MCF 10A (cell line): ENCODE data around the gene HELQ. TPM values are rescaled to one million over a fixed set of nuclear protein-coding genes. Genes with fewer than 3 reads are reported as not detected.

Experiments used
- BruUV-seq: library from RNA; stranded (reverse); fragments of 400-500 nt; replicated peaks from 2 replicates; lab custom pipeline; 2021; lab: Mats Ljungman, UMichigan
- CTCF ChIA-PET: fragments of 300-600 bp; sonication (Branson Sonifier 250); formaldehyde crosslinking; extraction: SDS; loops from one replicate; lab custom pipeline; 2021; ENCODE audit warnings: antibody characterized with exemption, inconsistent platforms; lab: Yijun Ruan, JAX
- POLR2A ChIA-PET: fragments of 300-600, 350-650 bp; sonication (Branson Sonifier 250); formaldehyde crosslinking; extraction: SDS; loops from one replicate; lab custom pipeline; 2020; ENCODE audit warnings: antibody characterized with exemption, inconsistent platforms; lab: Yijun Ruan, JAX
- DNase-seq: peaks from one replicate; pipeline ENCODE4 v3.0.0-alpha.2; 2018; ENCODE audit not compliant: unreplicated experiment
- H3K27ac Mint-ChIP-seq: one replicate; pipeline ENCODE4 v1.8.0; 2022; ENCODE audit warnings: mild to moderate bottlenecking, low read depth, mixed read lengths; ENCODE audit not compliant: unreplicated experiment
- H3K27me3 Mint-ChIP-seq: one replicate; pipeline ENCODE4 v1.8.0; 2022; ENCODE audit warnings: mixed read lengths; ENCODE audit not compliant: insufficient read depth, unreplicated experiment
- H3K36me3 Mint-ChIP-seq: one replicate; pipeline ENCODE4 v1.8.0; 2022; ENCODE audit warnings: mild to moderate bottlenecking, moderate library complexity, mixed read lengths; ENCODE audit not compliant: insufficient read depth, unreplicated experiment
- H3K4me1 Mint-ChIP-seq: one replicate; pipeline ENCODE4 v1.8.0; 2022; ENCODE audit warnings: mixed read lengths; ENCODE audit not compliant: insufficient read depth, unreplicated experiment
- H3K4me3 Mint-ChIP-seq: one replicate; pipeline ENCODE4 v1.8.0; 2022; ENCODE audit warnings: mild to moderate bottlenecking, moderate library complexity, mixed read lengths; ENCODE audit not compliant: unreplicated experiment
- H3K9me3 Mint-ChIP-seq: one replicate; pipeline ENCODE4 v1.8.0; 2022; ENCODE audit warnings: mixed read lengths; ENCODE audit not compliant: unreplicated experiment
- intact Hi-C: fragments of 100-400 bp; cut with micrococcal nuclease; formaldehyde crosslinking; loops from 2 replicates; pipeline ENCODE4 v1.14.1; 2022
- total RNA-seq: library from RNA; stranded (reverse); gene quantifications from 2 replicates; pipeline ENCODE4 v1.2.3, GENCODE V29; 2022
- TF ChIP-seq, protein P1 (sequence below): fragments of 200-600 bp; IDR thresholded peaks from one replicate; pipeline ENCODE4 v1.8.0; 2022; ENCODE audit warnings: antibody characterized with exemption, mild to moderate bottlenecking; ENCODE audit not compliant: unreplicated experiment

Gene HELQ
- total RNA-seq, 1 experiment from 2014 or later = 12.8 TPM

- no TSS peak for BruUV-seq
- ChIA-PET CTCF (interaction anchor here (1.2 kb wide), 1 partner anchor 10 kb away, joined by 7 read pairs; no protein-coding TSS in a partner anchor), POLR2A (interaction anchor here (1.0 kb wide), 1 partner anchor 19 kb away, joined by 3 read pairs; no protein-coding TSS in a partner anchor)
- H3K27me3 Mint-ChIP-seq = no peaks in the 10 kb centered on the region
- H3K4me1 Mint-ChIP-seq = no peaks in the 10 kb centered on the region
- no peaks in the 10 kb centered on the region for H3K36me3 Mint-ChIP-seq
- intact Hi-C loops = no loop called here
- DNase-seq = no peak
- TF ChIP-seq, protein P1, sequence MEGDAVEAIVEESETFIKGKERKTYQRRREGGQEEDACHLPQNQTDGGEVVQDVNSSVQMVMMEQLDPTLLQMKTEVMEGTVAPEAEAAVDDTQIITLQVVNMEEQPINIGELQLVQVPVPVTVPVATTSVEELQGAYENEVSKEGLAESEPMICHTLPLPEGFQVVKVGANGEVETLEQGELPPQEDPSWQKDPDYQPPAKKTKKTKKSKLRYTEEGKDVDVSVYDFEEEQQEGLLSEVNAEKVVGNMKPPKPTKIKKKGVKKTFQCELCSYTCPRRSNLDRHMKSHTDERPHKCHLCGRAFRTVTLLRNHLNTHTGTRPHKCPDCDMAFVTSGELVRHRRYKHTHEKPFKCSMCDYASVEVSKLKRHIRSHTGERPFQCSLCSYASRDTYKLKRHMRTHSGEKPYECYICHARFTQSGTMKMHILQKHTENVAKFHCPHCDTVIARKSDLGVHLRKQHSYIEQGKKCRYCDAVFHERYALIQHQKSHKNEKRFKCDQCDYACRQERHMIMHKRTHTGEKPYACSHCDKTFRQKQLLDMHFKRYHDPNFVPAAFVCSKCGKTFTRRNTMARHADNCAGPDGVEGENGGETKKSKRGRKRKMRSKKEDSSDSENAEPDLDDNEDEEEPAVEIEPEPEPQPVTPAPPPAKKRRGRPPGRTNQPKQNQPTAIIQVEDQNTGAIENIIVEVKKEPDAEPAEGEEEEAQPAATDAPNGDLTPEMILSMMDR = no peak
- no peak overlapping the region for H3K4me3 Mint-ChIP-seq
- no peaks in the 10 kb centered on the region for H3K9me3 Mint-ChIP-seq
- H3K27ac Mint-ChIP-seq = no peak overlapping the region
Measured at GRCh38 chr4:83371936-83372335, 83.7 kb downstream of the HELQ start.

DNA sequence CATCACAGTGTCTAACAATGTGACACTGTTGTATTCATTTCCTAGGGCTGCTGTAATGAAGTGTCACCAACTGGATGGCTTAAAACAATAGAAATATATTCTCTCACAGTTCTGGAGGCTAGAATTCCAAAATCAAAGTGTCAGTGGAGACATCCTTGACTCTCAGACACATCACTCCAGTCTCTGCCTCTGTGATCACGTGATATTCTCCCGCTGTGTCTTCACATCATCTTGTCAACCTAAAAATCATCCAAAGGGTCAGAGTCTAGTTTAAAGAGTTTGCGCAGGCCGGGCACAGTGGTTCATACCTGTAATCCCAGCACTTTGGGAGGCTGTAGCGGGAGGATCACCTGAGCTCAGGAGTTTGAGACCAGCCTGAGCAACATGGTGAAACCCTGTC is 84.4 kb downstream of the HELQ start:
- POLR2A ChIA-PET = interaction anchor here (1.0 kb wide), 1 partner anchor 20 kb away, joined by 3 read pairs; no protein-coding TSS in a partner anchor
- H3K27ac Mint-ChIP-seq = no peak overlapping the region
- BruUV-seq = no TSS peak
- no peaks in the 10 kb centered on the region for H3K36me3 Mint-ChIP-seq
- H3K4me1 Mint-ChIP-seq = no peaks in the 10 kb centered on the region
- intact Hi-C loops = no loop called here
- CTCF ChIA-PET = interaction anchor here (1.2 kb wide), 1 partner anchor 10 kb away, joined by 7 read pairs; no protein-coding TSS in a partner anchor
- no peak for DNase-seq
- TF ChIP-seq, protein P1 = no peak
- no peak overlapping the region for H3K4me3 Mint-ChIP-seq
- H3K27me3 Mint-ChIP-seq = no peaks in the 10 kb centered on the region
- H3K9me3 Mint-ChIP-seq = no peaks in the 10 kb centered on the region

DNA sequence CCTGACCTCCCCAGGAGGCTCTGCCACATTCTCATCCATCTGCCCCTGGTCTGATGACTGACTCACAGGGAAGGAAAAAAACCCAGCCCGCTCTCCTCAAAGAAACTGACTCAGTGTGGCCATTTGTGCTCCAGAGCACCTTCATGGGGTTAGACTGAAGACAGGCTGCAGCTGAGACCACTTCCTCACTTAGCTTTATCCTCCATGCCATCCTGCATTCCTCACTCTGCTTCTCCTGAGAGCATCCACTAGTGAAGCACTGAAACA is 85.0 kb downstream of the HELQ start:
- BruUV-seq = no TSS peak
- H3K27ac Mint-ChIP-seq = no peak overlapping the region
- DNase-seq = no peak

GRCh38 chr4:83369831-83370639 is 85.6 kb downstream of the HELQ start:
- ChIA-PET CTCF (interaction anchor here (0.6 kb wide), 1 partner anchor 8 kb away, joined by 4 read pairs; no protein-coding TSS in a partner anchor), POLR2A (interaction anchor here (1.0 to 1.4 kb wide), 3 partner anchors 9 to 86 kb away, joined by 4 to 5 read pairs (median 4); partner anchors contain the start of genes HELQ and MRPS18C)
- Mint-ChIP-seq H3K36me3 (no peaks in the 10 kb centered on the region), H3K9me3 (no peaks in the 10 kb centered on the region), H3K4me1 (no peaks in the 10 kb centered on the region), H3K27me3 (no peaks in the 10 kb centered on the region), H3K4me3 (no peak overlapping the region), H3K27ac (no peak overlapping the region)
- intact Hi-C loops = no loop called here
- no TSS peak for BruUV-seq
- no peak for DNase-seq
- TF ChIP-seq, protein P1 = no peak

More for the DNA sequence above, 85.0 kb downstream of the HELQ start:
- Mint-ChIP-seq H3K4me3 (no peak overlapping the region), H3K9me3 (no peaks in the 10 kb centered on the region), H3K36me3 (no peaks in the 10 kb centered on the region), H3K4me1 (no peaks in the 10 kb centered on the region), H3K27me3 (no peaks in the 10 kb centered on the region)
- TF ChIP-seq, protein P1 = no peak
- ChIA-PET CTCF (interaction anchor here (1.2 kb wide), 1 partner anchor 9 kb away, joined by 7 read pairs; no protein-coding TSS in a partner anchor), POLR2A (interaction anchor here (1.4 kb wide), 1 partner anchor 9 kb away, joined by 5 read pairs; no protein-coding TSS in a partner anchor)
- intact Hi-C loops = no loop called here
